ENCODE data around the gene DHX40.
"Not testable (repeated sequence)": the region's sequence is repeated elsewhere in the genome, so short reads cannot be mapped to it uniquely, and the experiment has no call there.

Gene DHX40

DNA sequence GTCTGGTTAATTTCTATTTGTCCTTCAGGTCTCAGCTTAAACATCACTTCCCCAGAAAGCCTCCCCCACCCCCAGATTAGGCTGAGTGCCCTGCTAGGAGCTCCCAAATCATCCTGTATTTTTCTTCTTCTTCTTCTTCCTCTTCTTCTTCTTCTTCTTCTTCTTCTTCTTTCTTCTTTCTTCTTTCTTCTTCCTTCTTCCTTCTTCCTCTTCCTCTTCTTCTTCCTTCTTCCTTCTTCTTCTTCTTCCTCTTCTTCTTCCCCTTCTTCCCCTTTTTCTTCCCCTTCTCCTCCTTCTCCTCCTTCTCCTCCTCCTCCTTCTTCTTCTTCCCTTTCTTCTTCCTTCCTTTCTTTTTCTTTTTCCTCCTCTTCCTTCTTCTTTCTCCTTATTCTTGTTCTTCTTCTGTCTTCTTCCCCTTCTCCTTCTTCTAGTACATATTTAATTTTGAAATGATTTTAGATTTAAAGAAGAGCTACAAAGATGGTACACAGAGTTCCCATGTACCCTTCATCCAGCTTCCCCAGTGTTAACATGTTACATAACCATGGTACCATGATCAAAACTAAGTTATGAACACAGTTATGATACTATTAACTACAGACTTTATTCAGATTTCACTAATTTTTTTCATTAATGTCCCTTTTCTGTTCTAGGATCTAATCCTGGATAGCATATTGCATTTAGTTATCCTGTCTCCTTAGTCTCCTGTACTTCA, 27.1 kb upstream of the DHX40 start:
- Mint-ChIP-seq H3K36me3 (ENCODE audit: low read depth) (no peaks in the 10 kb centered on the region), H3K4me3 (no peak overlapping the region), H3K4me1 (ENCODE audit: low read depth) (no peaks in the 10 kb centered on the region), H3K27me3 (peaks cover 14% of the 10 kb centered on the region), H3K27ac (no peak overlapping the region), H3K9me3 (no peaks in the 10 kb centered on the region)
- no peak for DNase-seq

- DNase-seq: no peak
- H3K9me3 Mint-ChIP-seq: no peaks in the 10 kb centered on the region
- no peaks in the 10 kb centered on the region for H3K36me3 Mint-ChIP-seq (ENCODE audit: low read depth)
- no peak overlapping the region for H3K4me3 Mint-ChIP-seq
- peaks cover 18% of the 10 kb centered on the region for H3K27me3 Mint-ChIP-seq
- H3K4me1 Mint-ChIP-seq (ENCODE audit: low read depth): no peaks in the 10 kb centered on the region
- H3K27ac Mint-ChIP-seq: no peak overlapping the region
Observed at GRCh38 chr17:59542960-59543635, 22.3 kb upstream of the DHX40 start.

- peaks cover 14% of the 10 kb centered on the region for H3K27me3 Mint-ChIP-seq
- H3K4me3 Mint-ChIP-seq: no peak overlapping the region
- H3K27ac Mint-ChIP-seq: no peak overlapping the region
- H3K36me3 Mint-ChIP-seq (ENCODE audit: low read depth): no peaks in the 10 kb centered on the region
- DNase-seq: no peak
- no peaks in the 10 kb centered on the region for H3K4me1 Mint-ChIP-seq (ENCODE audit: low read depth)
- H3K9me3 Mint-ChIP-seq: no peaks in the 10 kb centered on the region
Observed at GRCh38 chr17:59545942-59546341, 19.5 kb upstream of the DHX40 start.

GRCh38 chr17:59547131-59547915, 18.1 kb upstream of the DHX40 start:
- Mint-ChIP-seq H3K27ac (no peak overlapping the region), H3K4me1 (ENCODE audit: low read depth) (no peaks in the 10 kb centered on the region)

DNA sequence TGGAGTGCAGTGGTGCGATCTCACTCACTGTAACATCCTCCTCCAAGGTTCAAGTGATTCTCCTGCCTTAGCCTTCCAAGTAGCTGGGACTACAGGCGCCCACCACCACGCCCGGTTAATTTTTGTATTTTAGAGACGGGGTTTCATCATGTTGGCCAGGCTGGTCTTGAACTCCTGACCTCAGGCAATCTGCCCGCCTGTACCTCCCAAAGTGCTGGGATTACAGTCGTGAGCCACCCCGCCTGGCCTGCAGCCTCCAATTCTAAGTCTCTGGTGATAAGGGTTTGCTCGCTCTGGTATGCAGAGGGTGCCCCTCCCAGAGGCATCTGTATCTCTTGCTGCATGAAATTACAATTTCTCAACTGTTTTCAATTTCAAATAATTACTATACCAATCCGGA, 16.4 kb upstream of the DHX40 start:
- not testable (repeated sequence) for H3K27ac Mint-ChIP-seq; H3K27me3 Mint-ChIP-seq; H3K4me3 Mint-ChIP-seq; H3K9me3 Mint-ChIP-seq; H3K4me1 Mint-ChIP-seq (ENCODE audit: low read depth); DNase-seq; H3K36me3 Mint-ChIP-seq (ENCODE audit: low read depth)

More at GRCh38 chr17:59547131-59547915, 18.1 kb upstream of the DHX40 start:
- peaks cover 10% of the 10 kb centered on the region for H3K27me3 Mint-ChIP-seq
- no peaks in the 10 kb centered on the region for H3K9me3 Mint-ChIP-seq
- H3K4me3 Mint-ChIP-seq: no peak overlapping the region
- H3K36me3 Mint-ChIP-seq (ENCODE audit: low read depth): no peaks in the 10 kb centered on the region
- no peak for DNase-seq

DNA sequence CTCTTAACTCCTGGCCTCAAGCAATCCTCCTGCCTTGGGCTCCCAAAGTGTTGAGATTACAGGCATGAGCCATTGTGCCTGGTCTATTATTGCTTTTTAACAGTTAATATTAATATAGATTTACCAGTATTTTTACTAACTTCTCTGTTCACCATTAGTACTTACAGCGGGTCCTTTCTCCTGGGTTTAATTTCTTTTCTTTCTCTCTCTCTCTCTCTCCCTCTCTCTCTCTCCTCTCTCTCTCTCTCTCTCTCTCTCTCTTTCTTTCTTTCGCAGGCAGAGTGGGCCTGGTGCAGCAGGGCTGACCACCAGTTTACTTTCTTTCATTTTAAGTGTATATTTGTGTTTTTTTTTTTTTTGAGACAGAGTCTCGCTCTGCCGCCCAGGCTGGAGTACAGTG, 14.7 kb upstream of the DHX40 start:
- Mint-ChIP-seq H3K4me3 (no peak overlapping the region), H3K36me3 (ENCODE audit: low read depth) (no peaks in the 10 kb centered on the region), H3K27me3 (peaks cover 4% of the 10 kb centered on the region), H3K9me3 (no peaks in the 10 kb centered on the region), H3K27ac (no peak overlapping the region), H3K4me1 (ENCODE audit: low read depth) (no peaks in the 10 kb centered on the region)
- no peak for DNase-seq

GRCh38 chr17:59558039-59558438, 7.4 kb upstream of the DHX40 start:
- no peak for DNase-seq
- Mint-ChIP-seq H3K36me3 (ENCODE audit: low read depth) (no peaks in the 10 kb centered on the region), H3K27me3 (peaks cover 4% of the 10 kb centered on the region), H3K9me3 (no peaks in the 10 kb centered on the region), H3K4me1 (ENCODE audit: low read depth) (no peaks in the 10 kb centered on the region), H3K4me3 (no peak overlapping the region), H3K27ac (no peak overlapping the region)

DNA sequence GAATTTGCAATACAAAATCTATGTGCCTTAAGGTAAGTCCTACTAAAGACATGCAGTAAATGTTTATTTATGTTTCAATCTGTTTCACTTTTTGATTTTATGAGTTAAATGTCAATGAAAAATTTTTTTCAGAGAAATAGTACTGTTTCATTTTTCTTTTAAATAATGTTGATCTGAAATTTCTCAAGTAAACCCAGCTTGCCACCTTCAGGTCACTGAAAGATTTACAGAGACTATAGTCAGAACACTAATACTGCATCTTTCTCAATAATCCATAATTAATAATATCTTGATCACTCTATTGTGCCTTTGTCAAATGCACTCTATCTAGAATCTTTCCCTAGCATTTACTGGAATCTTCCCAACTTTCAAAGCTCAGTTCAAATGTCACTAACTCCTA, 6.5 kb upstream of the DHX40 start:
- Mint-ChIP-seq H3K27ac (no peak overlapping the region), H3K27me3 (no peaks in the 10 kb centered on the region), H3K4me3 (no peak overlapping the region), H3K36me3 (ENCODE audit: low read depth) (no peaks in the 10 kb centered on the region), H3K9me3 (no peaks in the 10 kb centered on the region), H3K4me1 (ENCODE audit: low read depth) (no peaks in the 10 kb centered on the region)
- DNase-seq: no peak

DNA sequence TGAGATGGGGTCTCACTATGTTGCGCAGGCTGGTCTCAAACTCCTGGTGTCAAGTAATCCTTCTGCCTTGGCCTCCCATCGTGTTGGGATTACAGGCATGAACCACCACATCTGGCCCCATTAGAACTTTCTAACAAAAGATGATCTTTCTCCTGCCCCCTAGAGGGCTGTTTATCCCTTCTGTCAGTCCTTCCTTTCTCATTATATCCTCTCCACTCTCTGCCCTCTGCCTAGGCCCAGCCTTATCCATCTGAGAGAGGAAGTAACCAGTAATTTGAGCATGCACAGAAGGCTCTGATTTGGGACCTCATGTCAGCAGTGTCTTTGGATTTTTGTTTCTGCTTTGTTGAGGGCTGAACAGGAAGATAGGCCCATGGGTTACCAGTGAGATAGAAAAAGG, 4.4 kb upstream of the DHX40 start:
- Mint-ChIP-seq H3K27me3 (no peaks in the 10 kb centered on the region), H3K9me3 (peaks cover 6% of the 10 kb centered on the region), H3K36me3 (ENCODE audit: low read depth) (peaks cover 7% of the 10 kb centered on the region), H3K27ac (no peak overlapping the region), H3K4me3 (no peak overlapping the region), H3K4me1 (ENCODE audit: low read depth) (peaks cover 8% of the 10 kb centered on the region)
- no peak for DNase-seq

- Mint-ChIP-seq H3K27me3 (no peaks in the 10 kb centered on the region), H3K36me3 (ENCODE audit: low read depth) (peaks cover 25% of the 10 kb centered on the region), H3K27ac (peak overlapping the region; percentile 100), H3K4me3 (peak overlapping the region; percentile 100), H3K9me3 (peaks cover 6% of the 10 kb centered on the region), H3K4me1 (ENCODE audit: low read depth) (peaks cover 27% of the 10 kb centered on the region)
- DNase-seq: peak; percentile 67
Observed at GRCh38 chr17:59565959-59566324, 532 bp downstream of the DHX40 start.

- Mint-ChIP-seq H3K4me1 (ENCODE audit: low read depth) (peaks cover 43% of the 10 kb centered on the region), H3K36me3 (ENCODE audit: low read depth) (peaks cover 44% of the 10 kb centered on the region)
- not testable (repeated sequence) for H3K4me3 Mint-ChIP-seq, H3K9me3 Mint-ChIP-seq, DNase-seq, H3K27me3 Mint-ChIP-seq, H3K27ac Mint-ChIP-seq
Observed at GRCh38 chr17:59569151-59569550, 3.7 kb downstream of the DHX40 start.

- no peaks in the 10 kb centered on the region for H3K9me3 Mint-ChIP-seq
- H3K27ac Mint-ChIP-seq: peak overlapping the region; percentile 93
- H3K4me1 Mint-ChIP-seq (ENCODE audit: low read depth): peaks cover 24% of the 10 kb centered on the region
- no peaks in the 10 kb centered on the region for H3K27me3 Mint-ChIP-seq
- peaks cover 32% of the 10 kb centered on the region for H3K36me3 Mint-ChIP-seq (ENCODE audit: low read depth)
- DNase-seq: peak; percentile 40
- peak overlapping the region; percentile 11 for H3K4me3 Mint-ChIP-seq
Observed at GRCh38 chr17:59572301-59572924, 7.0 kb downstream of the DHX40 start.

GRCh38 chr17:59584168-59584567, 18.8 kb downstream of the DHX40 start:
- not testable (repeated sequence) for H3K4me3 Mint-ChIP-seq; H3K27ac Mint-ChIP-seq; H3K27me3 Mint-ChIP-seq; DNase-seq; H3K4me1 Mint-ChIP-seq (ENCODE audit: low read depth); H3K9me3 Mint-ChIP-seq
- H3K36me3 Mint-ChIP-seq (ENCODE audit: low read depth): peaks cover 13% of the 10 kb centered on the region

- no peaks in the 10 kb centered on the region for H3K27me3 Mint-ChIP-seq
- H3K4me1 Mint-ChIP-seq (ENCODE audit: low read depth): peaks cover 15% of the 10 kb centered on the region
- peak overlapping the region; percentile 10 for H3K27ac Mint-ChIP-seq
- H3K36me3 Mint-ChIP-seq (ENCODE audit: low read depth): peaks cover 47% of the 10 kb centered on the region
- DNase-seq: no peak
- H3K9me3 Mint-ChIP-seq: no peaks in the 10 kb centered on the region
- no peak overlapping the region for H3K4me3 Mint-ChIP-seq
Observed at GRCh38 chr17:59600169-59600568, 34.8 kb downstream of the DHX40 start.
